IMR-90 (cell line): ENCODE data around the gene CREBBP. TPM values are rescaled to one million over a fixed set of nuclear protein-coding genes. Genes with fewer than 3 reads are reported as not detected.

Experiments
- ATAC-seq: fragments of 200-7000 bp; cut with Tn5 transposase; 2 replicates; pipeline ENCODE4 v1.9.1; 2020; ENCODE audit warnings: low read depth, mild to moderate bottlenecking, moderate library complexity
- BruUV-seq: library from RNA; stranded (reverse); fragments of 400-500 nt; replicated peaks from 2 replicates; lab custom pipeline; 2021; lab: Mats Ljungman, UMichigan
- CTCF ChIA-PET: fragments of 300-600 bp; formaldehyde crosslinking; extraction: SDS; loops from one replicate; lab custom pipeline; 2021; ENCODE audit warnings: antibody characterized with exemption; lab: Yijun Ruan, JAX
- POLR2A ChIA-PET: fragments of 300-600 bp; sonication (Branson Sonifier 250); formaldehyde crosslinking; loops from one replicate; lab custom pipeline; 2022; ENCODE audit warnings: antibody characterized with exemption; ENCODE audit not compliant: unreplicated experiment; lab: Charles Lee
- DNase-seq: peaks from one replicate; pipeline ENCODE4 v3.0.0; 2013
- H2AFZ ChIP-seq: replicated peaks from 2 replicates; pipeline ENCODE3; 2013; ENCODE audit warnings: low read length, mild to moderate bottlenecking; ENCODE audit not compliant: poor library complexity
- H2AK5ac ChIP-seq: 2 replicates; pipeline ENCODE4 v1.6.1; 2013; ENCODE audit warnings: low read depth, low read length, inconsistent platforms
- H2AK9ac ChIP-seq: replicated peaks from 2 replicates; pipeline ENCODE3; 2013; ENCODE audit warnings: mild to moderate bottlenecking, low read depth, low read length, moderate library complexity; ENCODE audit not compliant: poor library complexity
- H2BK120ac ChIP-seq: 2 replicates; pipeline ENCODE4 v1.6.1; 2013; ENCODE audit warnings: low read depth, low read length, inconsistent platforms
- H2BK15ac ChIP-seq: 3 replicates; pipeline ENCODE4 v1.6.1; 2013; ENCODE audit warnings: low read depth, low read length, inconsistent platforms
- H2BK20ac ChIP-seq: 2 replicates; pipeline ENCODE4 v1.6.1; 2013; ENCODE audit warnings: low read depth, mild to moderate bottlenecking, inconsistent platforms, low read length, moderate library complexity
- H2BK5ac ChIP-seq: 2 replicates; pipeline ENCODE4 v1.6.1; 2013; ENCODE audit warnings: mild to moderate bottlenecking, low read depth, low read length, inconsistent platforms; ENCODE audit not compliant: poor library complexity, severe bottlenecking
- H3K14ac ChIP-seq: replicated peaks from 2 replicates; pipeline ENCODE4 v1.6.1; 2013; ENCODE audit warnings: low read depth, low read length, inconsistent platforms
- H3K18ac ChIP-seq: 2 replicates; pipeline ENCODE4 v1.6.1; 2013; ENCODE audit warnings: low read depth, low read length, control low read depth
- H3K23ac ChIP-seq: 2 replicates; pipeline ENCODE4 v1.6.1; 2013; ENCODE audit warnings: low read depth, low read length, inconsistent platforms
- H3K27ac ChIP-seq: 2 replicates; pipeline ENCODE4 v1.5.1; 2013; ENCODE audit warnings: mild to moderate bottlenecking, control low read depth, low read length; ENCODE audit not compliant: insufficient read depth
- H3K27me3 ChIP-seq: 2 replicates; pipeline ENCODE4 v1.6.1; 2013; ENCODE audit warnings: low read length; ENCODE audit not compliant: control insufficient read depth, insufficient read depth
- H3K36me3 ChIP-seq: 2 replicates; pipeline ENCODE4 v1.6.1; 2013; ENCODE audit warnings: low read length, mixed read lengths; ENCODE audit not compliant: control insufficient read depth, insufficient read depth
- H3K4ac ChIP-seq: 2 replicates; pipeline ENCODE4 v1.6.1; 2013; ENCODE audit warnings: low read depth, low read length, inconsistent platforms
- H3K4me1 ChIP-seq: 2 replicates; pipeline ENCODE4 v1.6.1; 2013; ENCODE audit warnings: low read length, mixed read lengths; ENCODE audit not compliant: control insufficient read depth, insufficient read depth
- H3K4me2 ChIP-seq: 2 replicates; pipeline ENCODE4 v1.6.1; 2013; ENCODE audit warnings: low read depth, mild to moderate bottlenecking, control low read depth, low read length, moderate library complexity
- H3K4me3 ChIP-seq: 2 replicates; pipeline ENCODE4 v1.5.1; 2013; ENCODE audit warnings: low read depth, mild to moderate bottlenecking, control low read depth, low read length, moderate library complexity; ENCODE audit not compliant: insufficient read depth
- H3K56ac ChIP-seq: 2 replicates; pipeline ENCODE4 v1.6.1; 2013; ENCODE audit warnings: low read length, inconsistent platforms; ENCODE audit not compliant: insufficient read depth; ENCODE audit errors: extremely low read depth
- H3K79me1 ChIP-seq, 2 experiments: 2 replicates each; pipeline ENCODE4 v1.6.1; 2013; ENCODE audit warnings: low read length in 2 of 2, inconsistent platforms in 1 of 2, low read depth in 1 of 2
- H3K9ac ChIP-seq: 2 replicates; pipeline ENCODE4 v1.6.1; 2013; ENCODE audit warnings: low read depth, low read length, control low read depth
- H3K9me1 ChIP-seq: 2 replicates; pipeline ENCODE4 v1.6.1; 2013; ENCODE audit warnings: low read length, inconsistent platforms; ENCODE audit not compliant: insufficient read depth
- H3K9me3 ChIP-seq: 2 replicates; pipeline ENCODE4 v1.6.1; 2013; ENCODE audit warnings: low read length; ENCODE audit not compliant: control insufficient read depth, insufficient read depth
- H4K20me1 ChIP-seq: 2 replicates; pipeline ENCODE4 v1.6.1; 2013; ENCODE audit warnings: low read length, inconsistent platforms; ENCODE audit not compliant: insufficient read depth
- H4K5ac ChIP-seq: 2 replicates; pipeline ENCODE4 v1.6.1; 2013; ENCODE audit warnings: mild to moderate bottlenecking, low read depth, low read length, control low read depth
- H4K8ac ChIP-seq, 2 experiments: 2 replicates each; pipeline ENCODE4 v1.6.1; 2013; ENCODE audit warnings: low read depth in 2 of 2, low read length in 2 of 2, control low read depth in 1 of 2, inconsistent platforms in 1 of 2
- H4K91ac ChIP-seq: 2 replicates; pipeline ENCODE4 v1.6.1; 2013; ENCODE audit warnings: low read depth, low read length, inconsistent platforms; ENCODE audit not compliant: insufficient read depth
- BHLHE40 ChIP-seq: fragments of 150-350 bp; IDR thresholded peaks from 2 replicates; pipeline ENCODE4 v1.6.1; 2016; ENCODE audit warnings: mild to moderate bottlenecking, low read depth, low read length
- CEBPB ChIP-seq: IDR thresholded peaks from 2 replicates; pipeline ENCODE4 v1.6.1; 2012; ENCODE audit warnings: low read depth, low read length, improper control_type of control experiment
- CHD1 ChIP-seq: IDR thresholded peaks from 2 replicates; pipeline ENCODE4 v1.6.1; 2012; ENCODE audit warnings: low read depth, low read length, improper control_type of control experiment
- FOS ChIP-seq: fragments of 150-350 bp; IDR thresholded peaks from 2 replicates; pipeline ENCODE4 v1.6.1; 2016; ENCODE audit warnings: low read depth, low read length
- MAFK ChIP-seq: IDR thresholded peaks from 2 replicates; pipeline ENCODE4 v1.6.1; 2012; ENCODE audit warnings: low read depth, low read length, improper control_type of control experiment
- MAZ ChIP-seq: IDR thresholded peaks from 2 replicates; pipeline ENCODE4 v1.6.1; 2012; ENCODE audit warnings: low read depth, mild to moderate bottlenecking, low read length, improper control_type of control experiment, moderate library complexity, borderline replicate concordance
- NFE2L2 ChIP-seq: fragments of 150-350 bp; IDR thresholded peaks from 2 replicates; pipeline ENCODE4 v1.6.1; 2016; ENCODE audit warnings: low read depth, mild to moderate bottlenecking, low read length
- POLR2A ChIP-seq: IDR thresholded peaks from 2 replicates; pipeline ENCODE4 v1.6.1; 2012; ENCODE audit warnings: mild to moderate bottlenecking, low read depth, low read length
- RAD21 ChIP-seq: IDR thresholded peaks from 2 replicates; pipeline ENCODE4 v1.6.1; 2012; ENCODE audit warnings: low read length, improper control_type of control experiment
- RCOR1 ChIP-seq: IDR thresholded peaks from 2 replicates; pipeline ENCODE4 v1.6.1; 2012; ENCODE audit warnings: mild to moderate bottlenecking, low read length, improper control_type of control experiment; ENCODE audit not compliant: insufficient replicate concordance
- RFX5 ChIP-seq: IDR thresholded peaks from 2 replicates; pipeline ENCODE4 v1.8.0; 2012; ENCODE audit warnings: low read depth, mild to moderate bottlenecking, low read length, moderate library complexity
- SMC3 ChIP-seq: fragments of 150-350 bp; IDR thresholded peaks from 2 replicates; pipeline ENCODE4 v1.6.1; 2016; ENCODE audit warnings: low read depth, mild to moderate bottlenecking, antibody characterized with exemption, low read length, moderate library complexity
- WGBS, 2 experiments: methylation state at CpG; one replicate each; pipeline versions ENCODE4 v1.1.5 to v1.1.7; 2013; ENCODE audit warnings: missing lambda C conversion rate in 2 of 2; ENCODE audit not compliant: insufficient read length in 1 of 2; ENCODE audit errors: extremely low coverage in 2 of 2; 5-methylcytosine and 5-hydroxymethylcytosine counted together
- dilution Hi-C: fragments of 300-500 bp; cut with HindIII; formaldehyde crosslinking; loops from one replicate; pipeline ENCODE4 v1.14.3; 2018; ENCODE audit warnings: low sequenced_read_pairs; ENCODE audit not compliant: unreplicated experiment
- in situ Hi-C: fragments of 300-500 bp; cut with MboI; formaldehyde crosslinking; loops from 3 replicates; pipeline ENCODE4 v1.14.3; 2019; ENCODE audit warnings: low sequenced_read_pairs, inconsistent platforms, mixed read lengths
- intact Hi-C: fragments of 100-400 bp; cut with micrococcal nuclease; formaldehyde crosslinking; loops from 2 replicates; pipeline ENCODE4 v1.10.0; 2022
- polyA plus RNA-seq, 3 experiments: library from polyadenylated mRNA; depleted of rRNA; stranded (reverse); fragments of >200 nt; gene quantifications; 2 replicates each; pipeline ENCODE4 v1.2.3, GENCODE V29; 2012; ENCODE audit warnings: low replicate concordance in 1 of 3
- total RNA-seq: library from RNA; depleted of rRNA; stranded (reverse); fragments of >200 nt; gene quantifications from 2 replicates; pipeline ENCODE4 v1.2.3, GENCODE V29; 2012
- TF ChIP-seq, protein P1 (sequence below): fragments of 150-350 bp; IDR thresholded peaks from 2 replicates; pipeline ENCODE4 v1.6.1; 2017; ENCODE audit warnings: mild to moderate bottlenecking, antibody characterized with exemption, low read length, low read depth
- TF ChIP-seq, protein P2 (sequence below): fragments of 150-350 bp; IDR thresholded peaks from 2 replicates; pipeline ENCODE4 v1.6.1; 2016; ENCODE audit warnings: low read depth, mild to moderate bottlenecking, low read length, moderate library complexity, borderline replicate concordance

Gene CREBBP
- total and polyA plus RNA-seq, 2 of the 4 experiments (the other 2 are of a cell fraction), result 7.3 to 12.5 TPM

DNA sequence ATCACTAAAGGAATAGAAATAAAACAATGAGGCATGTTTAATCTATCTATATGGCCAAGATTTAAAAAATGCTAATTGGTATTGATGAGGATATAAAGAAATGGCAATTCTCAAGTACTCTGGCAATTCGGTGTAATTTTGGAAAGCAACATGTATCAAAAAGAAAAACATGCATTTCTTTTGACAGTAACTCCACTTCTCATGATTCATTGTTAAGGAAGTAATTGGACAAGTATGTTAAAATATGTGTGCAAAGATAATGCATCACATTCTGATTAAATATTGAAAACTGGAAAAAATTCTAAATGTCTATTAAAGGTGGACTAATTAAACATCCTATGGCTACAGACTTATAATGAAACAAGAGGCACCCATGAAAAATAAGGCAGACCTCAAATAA lies 81.2 kb downstream of the CREBBP start (continued):
- TF ChIP-seq RFX5, result no peak
- no peak for TF ChIP-seq FOS
- no peak for TF ChIP-seq RCOR1

DNA sequence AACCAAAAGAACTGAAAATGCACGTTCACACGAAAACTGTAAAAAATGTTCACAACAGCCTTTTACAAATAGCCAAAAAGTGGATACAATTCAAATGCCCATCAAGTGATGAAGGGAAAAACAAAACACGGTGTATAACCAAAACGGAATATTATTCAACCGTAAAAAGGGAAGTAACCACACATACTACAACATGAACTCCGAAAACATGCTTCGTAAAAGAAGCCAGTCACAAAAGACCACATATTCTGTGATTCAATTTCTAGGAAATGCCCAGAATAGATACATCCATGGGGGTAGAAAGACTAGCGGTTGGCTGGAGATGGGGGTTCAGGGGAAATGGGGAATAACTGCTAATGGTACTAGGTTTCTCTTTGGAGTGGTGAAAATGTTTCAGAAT lies 81.7 kb downstream of the CREBBP start:
- Histone ChIP-seq H3K9me3 (no peaks in the 10 kb centered on the region), H4K8ac (no peak overlapping the region), H3K79me1 (peaks cover 37 to 84% of the 10 kb centered on the region in 2 experiments), H3K27ac (no peak overlapping the region), H3K36me3 (0 out of 2 replicates have a peak, but pooled peaks cover 5% of the 10 kb centered on the region), H3K27me3 (no peaks in the 10 kb centered on the region), H2BK20ac (no peak overlapping the region), H3K56ac (no peak overlapping the region), H4K91ac (no peak overlapping the region), H3K4ac (no peak overlapping the region), H3K9me1 (peaks cover 12% of the 10 kb centered on the region), H2AK9ac (no peak overlapping the region), H3K23ac (no peak overlapping the region), H4K5ac (no peak overlapping the region), H3K14ac (no peak overlapping the region), H2BK15ac (no peak overlapping the region), H3K4me1 (peaks cover 3% of the 10 kb centered on the region; the same call in 1 of the 2 replicates), H2BK5ac (no peak overlapping the region), H3K4me2 (no peak overlapping the region), H2AK5ac (no peak overlapping the region), H2BK120ac (no peak overlapping the region), H3K4me3 (no peak overlapping the region), H3K9ac (no peak overlapping the region), H4K20me1 (peaks cover 96% of the 10 kb centered on the region), H3K18ac (no peak overlapping the region), H2AFZ (no peak overlapping the region)
- intact Hi-C loops, result no loop called here
- ChIA-PET CTCF (no interaction called here), POLR2A (no interaction called here)
- in situ Hi-C loops, result no loop called here
- no TSS peak for BruUV-seq
- ATAC-seq (no peak), DNase-seq (no peak)
- dilution Hi-C loops, result no loop called here
- TF ChIP-seq RAD21, result no peak
- TF ChIP-seq SMC3, result no peak
- TF ChIP-seq CEBPB, result no peak
- TF ChIP-seq, protein P1, sequence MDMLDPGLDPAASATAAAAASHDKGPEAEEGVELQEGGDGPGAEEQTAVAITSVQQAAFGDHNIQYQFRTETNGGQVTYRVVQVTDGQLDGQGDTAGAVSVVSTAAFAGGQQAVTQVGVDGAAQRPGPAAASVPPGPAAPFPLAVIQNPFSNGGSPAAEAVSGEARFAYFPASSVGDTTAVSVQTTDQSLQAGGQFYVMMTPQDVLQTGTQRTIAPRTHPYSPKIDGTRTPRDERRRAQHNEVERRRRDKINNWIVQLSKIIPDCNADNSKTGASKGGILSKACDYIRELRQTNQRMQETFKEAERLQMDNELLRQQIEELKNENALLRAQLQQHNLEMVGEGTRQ, result no peak
- TF ChIP-seq NFE2L2, result no peak
- no peak for TF ChIP-seq CHD1
- TF ChIP-seq MAZ, result no peak
- no peak for TF ChIP-seq MAFK
- TF ChIP-seq POLR2A, result no peak
- TF ChIP-seq RFX5, result no peak
- TF ChIP-seq, protein P2, sequence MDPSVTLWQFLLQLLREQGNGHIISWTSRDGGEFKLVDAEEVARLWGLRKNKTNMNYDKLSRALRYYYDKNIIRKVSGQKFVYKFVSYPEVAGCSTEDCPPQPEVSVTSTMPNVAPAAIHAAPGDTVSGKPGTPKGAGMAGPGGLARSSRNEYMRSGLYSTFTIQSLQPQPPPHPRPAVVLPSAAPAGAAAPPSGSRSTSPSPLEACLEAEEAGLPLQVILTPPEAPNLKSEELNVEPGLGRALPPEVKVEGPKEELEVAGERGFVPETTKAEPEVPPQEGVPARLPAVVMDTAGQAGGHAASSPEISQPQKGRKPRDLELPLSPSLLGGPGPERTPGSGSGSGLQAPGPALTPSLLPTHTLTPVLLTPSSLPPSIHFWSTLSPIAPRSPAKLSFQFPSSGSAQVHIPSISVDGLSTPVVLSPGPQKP, result no peak
- TF ChIP-seq RCOR1, result no peak
- TF ChIP-seq BHLHE40, result no peak
- WGBS, 2 experiments, result no CpG with 5 or more reads among the region's 8 CpGs
